ENCODE results near the gene CDKN2B-AS1. TPM values are rescaled to one million over a fixed set of nuclear protein-coding genes. Genes with fewer than 3 reads are reported as not detected.

The CDKN2B-AS1 gene
- total RNA-seq, 1 donor from 2014 or later: 0.58 TPM

GRCh38 chr9:21984101-21984500 lies 10.5 kb upstream of the CDKN2B-AS1 start:
- H3K4me3 Mint-ChIP-seq: no peak overlapping the region
- H3K4me1 Mint-ChIP-seq (ENCODE audit: unreplicated experiment): no peaks in the 10 kb centered on the region
- peaks cover 98% of the 10 kb centered on the region for H3K27me3 Mint-ChIP-seq
- H3K9me3 Mint-ChIP-seq: no peaks in the 10 kb centered on the region
- no peaks in the 10 kb centered on the region for H3K36me3 Mint-ChIP-seq
- no peak for TF ChIP-seq CTCF (conservative IDR thresholded peaks at IDR 0.05)
- H3K27ac Mint-ChIP-seq: no peak overlapping the region
- no peak for DNase-seq (ENCODE audit: extremely low spot score, unreplicated experiment)

- Mint-ChIP-seq H3K36me3 (no peaks in the 10 kb centered on the region), H3K4me3 (no peak overlapping the region), H3K27me3 (peaks cover 100% of the 10 kb centered on the region), H3K9me3 (no peaks in the 10 kb centered on the region), H3K4me1 (ENCODE audit: unreplicated experiment) (no peaks in the 10 kb centered on the region), H3K27ac (no peak overlapping the region)
- DNase-seq (ENCODE audit: extremely low spot score, unreplicated experiment): no peak
- no peak for TF ChIP-seq CTCF (conservative IDR thresholded peaks at IDR 0.05)
Observed at GRCh38 chr9:21985964-21986667, 8.5 kb upstream of the CDKN2B-AS1 start.

- TF ChIP-seq CTCF (conservative IDR thresholded peaks at IDR 0.05): no peak
- Mint-ChIP-seq H3K27me3 (peaks cover 91% of the 10 kb centered on the region), H3K4me1 (ENCODE audit: unreplicated experiment) (no peaks in the 10 kb centered on the region)
Observed at GRCh38 chr9:21988056-21988990, 6.3 kb upstream of the CDKN2B-AS1 start.

GRCh38 chr9:21989440-21990189 lies 5.0 kb upstream of the CDKN2B-AS1 start:
- Mint-ChIP-seq H3K27ac (no peak overlapping the region), H3K4me3 (peak overlapping the region; percentile 8)
- no peak for DNase-seq (ENCODE audit: extremely low spot score, unreplicated experiment)

More at GRCh38 chr9:21988056-21988990, 6.3 kb upstream of the CDKN2B-AS1 start:
- Mint-ChIP-seq H3K27ac (peak overlapping the region; percentile 44), H3K36me3 (no peaks in the 10 kb centered on the region), H3K4me3 (no peak overlapping the region), H3K9me3 (no peaks in the 10 kb centered on the region)
- no peak for DNase-seq (ENCODE audit: extremely low spot score, unreplicated experiment)

More at GRCh38 chr9:21989440-21990189, 5.0 kb upstream of the CDKN2B-AS1 start:
- TF ChIP-seq CTCF (conservative IDR thresholded peaks at IDR 0.05): no peak
- H3K4me1 Mint-ChIP-seq (ENCODE audit: unreplicated experiment): no peaks in the 10 kb centered on the region
- H3K27me3 Mint-ChIP-seq: peaks cover 87% of the 10 kb centered on the region
- H3K36me3 Mint-ChIP-seq: no peaks in the 10 kb centered on the region
- no peaks in the 10 kb centered on the region for H3K9me3 Mint-ChIP-seq

All from type B pancreatic cell (in vitro differentiated cells).